GM19438 (cell line): ENCODE results near the gene LYRM4.
"Not testable (repeated sequence)": the region's sequence is repeated elsewhere in the genome, so short reads cannot be mapped to it uniquely, and the experiment has no call there.

Source experiments
- ATAC-seq: cut with Tn5 transposase; IDR thresholded peaks from one replicate; pipeline ENCODE4 v1.9.1; 2021; ENCODE audit warnings: low read depth; ENCODE audit not compliant: unreplicated experiment

LYRM4 gene

DNA sequence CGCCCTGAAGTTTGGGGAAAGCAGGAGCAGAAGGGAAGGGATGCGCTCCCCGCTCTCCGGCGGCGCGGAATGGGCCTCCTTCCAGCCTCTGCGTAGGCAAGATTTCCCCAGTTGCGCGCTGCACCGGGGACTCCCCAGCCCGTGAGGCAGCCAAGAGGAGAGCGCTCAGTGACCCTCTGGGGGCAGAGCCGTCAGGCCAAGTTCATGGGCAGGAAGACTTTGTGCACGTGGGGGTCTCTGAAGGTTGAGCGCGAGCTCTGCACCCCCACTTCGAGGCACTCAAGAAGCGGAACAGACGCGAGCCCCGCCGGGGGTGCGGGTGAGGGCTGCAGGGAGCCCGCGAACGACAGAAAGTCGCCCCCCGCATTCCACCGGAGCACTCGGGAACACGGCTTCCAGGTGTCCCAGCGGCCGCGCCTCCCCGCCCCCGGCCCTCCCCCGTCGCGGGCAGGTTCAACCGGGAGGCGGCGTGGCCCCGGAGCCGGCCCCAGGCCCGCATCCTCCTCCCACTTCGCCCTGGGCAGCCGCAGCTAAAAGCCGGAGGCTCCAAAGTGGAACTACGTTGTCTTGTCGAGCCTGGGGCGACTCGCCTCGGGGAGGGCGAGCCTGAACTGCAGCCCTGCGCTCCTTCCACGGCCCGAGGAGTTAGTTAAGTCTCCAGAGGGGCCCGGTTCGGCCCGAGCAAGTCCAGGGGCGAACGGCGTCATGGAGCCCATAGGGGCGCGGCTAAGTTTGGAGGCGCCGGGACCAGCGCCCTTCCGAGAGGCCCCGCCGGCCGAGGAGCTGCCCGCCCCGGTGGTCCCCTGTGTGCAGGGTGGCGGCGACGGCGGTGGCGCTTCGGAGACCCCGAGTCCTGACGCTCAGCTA, 175.7 kb downstream of the LYRM4 start, which contains the start of gene PPP1R3G:
Gene PPP1R3G, plus strand, starts transcription at position 561 of the 867 bp plus-strand sequence. Its CDS starts 145 bp downstream, at position 706.
- peak; percentile 46 for ATAC-seq

GRCh38 chr6:5084360-5084780, 176.4 kb downstream of the LYRM4 start:
- ATAC-seq, result no peak

GRCh38 chr6:5083813-5084359, 176.9 kb downstream of the LYRM4 start:
- no peak for ATAC-seq

- no peak for ATAC-seq
These were observed 177.5 kb downstream of the LYRM4 start for GRCh38 chr6:5083307-5083583.

- no peak for ATAC-seq
These were observed 178.1 kb downstream of the LYRM4 start for GRCh38 chr6:5082487-5083306.

GRCh38 chr6:5081955-5082354, 178.8 kb downstream of the LYRM4 start:
- no peak for ATAC-seq

GRCh38 chr6:5081182-5081581, 179.6 kb downstream of the LYRM4 start:
- no peak for ATAC-seq

- ATAC-seq, result no peak
These were observed 180.2 kb downstream of the LYRM4 start for GRCh38 chr6:5080574-5080973.

- ATAC-seq, result no peak
These were observed 181.1 kb downstream of the LYRM4 start for GRCh38 chr6:5079692-5080091.

GRCh38 chr6:5078121-5078669, 182.6 kb downstream of the LYRM4 start:
- no peak for ATAC-seq

- ATAC-seq, result no peak
These were observed 183.8 kb downstream of the LYRM4 start for GRCh38 chr6:5076931-5077330.

- no peak for ATAC-seq
These were observed 186.8 kb downstream of the LYRM4 start for GRCh38 chr6:5073992-5074391.

- no peak for ATAC-seq
These were observed 188.3 kb downstream of the LYRM4 start for GRCh38 chr6:5072440-5072839.

DNA sequence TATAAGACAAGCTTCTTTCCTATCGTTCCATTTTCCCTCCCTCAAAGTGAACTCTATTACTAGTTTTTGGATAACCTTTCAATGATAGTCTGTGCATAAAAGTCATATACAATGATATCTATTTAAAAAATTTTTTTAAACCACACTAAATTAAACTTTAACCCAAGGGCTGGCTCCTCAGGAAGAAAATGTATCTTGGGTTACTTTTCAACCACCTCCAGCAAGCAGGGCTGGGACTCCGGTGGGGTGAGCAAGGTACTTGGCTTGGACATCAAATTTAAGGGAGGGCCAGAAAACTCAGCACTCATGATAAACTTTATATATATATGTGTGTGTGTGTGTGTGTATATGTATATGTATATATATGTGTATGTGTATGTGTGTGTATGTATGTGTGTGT, 189.5 kb downstream of the LYRM4 start:
- ATAC-seq, result no peak

- no peak for ATAC-seq
These were observed 192.5 kb downstream of the LYRM4 start for GRCh38 chr6:5068153-5068751.

DNA sequence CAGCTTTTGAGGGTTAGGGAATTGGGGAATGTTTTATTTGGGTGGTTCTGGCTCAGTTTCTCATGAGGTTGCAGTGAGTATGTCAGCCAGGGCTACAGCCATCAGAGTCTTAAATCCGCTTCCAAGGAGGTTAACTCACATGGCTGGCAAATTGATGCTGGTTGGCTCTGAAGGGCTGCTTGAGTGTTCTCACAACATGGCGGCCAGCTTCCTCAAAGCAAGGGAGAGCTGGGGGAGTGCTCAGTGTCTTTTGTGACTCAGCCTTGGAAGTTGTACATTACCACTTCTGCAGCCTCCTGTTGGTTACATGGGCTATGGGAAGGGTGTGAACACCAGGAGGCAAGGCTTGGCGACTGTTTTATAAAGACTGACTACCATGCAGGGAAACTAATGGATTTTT, 193.4 kb downstream of the LYRM4 start:
- no peak for ATAC-seq

GRCh38 chr6:5066456-5067093, 194.2 kb downstream of the LYRM4 start:
- ATAC-seq, result no peak

GRCh38 chr6:5063617-5064016, 197.1 kb downstream of the LYRM4 start:
- no peak for ATAC-seq

DNA sequence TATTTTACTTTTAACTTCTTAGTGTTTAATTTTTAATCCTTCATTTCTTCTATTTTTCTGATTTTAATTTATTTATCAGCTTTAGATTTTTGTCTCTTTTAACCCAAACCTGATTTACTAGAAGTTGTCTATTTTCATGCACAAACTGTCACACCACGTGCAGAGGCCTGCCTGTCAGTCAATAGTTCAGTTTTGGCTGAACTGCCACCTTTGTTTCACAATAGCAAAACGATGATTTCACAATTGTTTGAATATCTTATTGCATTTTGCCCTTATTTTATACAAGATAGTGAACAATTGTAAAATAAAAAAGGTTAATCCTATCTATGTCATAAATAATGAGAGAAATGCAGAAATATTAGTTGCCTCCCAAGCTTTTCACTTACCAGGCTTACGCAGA, 199.6 kb downstream of the LYRM4 start:
- ATAC-seq, result no peak

GRCh38 chr6:5060439-5060838, 200.3 kb downstream of the LYRM4 start:
- ATAC-seq, result not testable (repeated sequence)
